Adrenal gland (tissue), 5 donors: ENCODE measurements around the gene CEP78.

Source experiments
- POLR2A ChIP-seq, 2 donors: fragments of 450-650 bp; IDR thresholded peaks; one replicate each; pipeline ENCODE4 v1.6.1; 2017; ENCODE audit warnings: antibody characterized with exemption in 2 of 2, mild to moderate bottlenecking in 2 of 2, moderate library complexity in 1 of 2
- TF ChIP-seq, protein P1 (sequence below), 6 experiments: fragments of 450-650 bp in 4 of 6; fragments of 200-600 bp in 2 of 6; sonication (generic) in 1 of 6; IDR thresholded peaks; 1 replicate in 5 of 6; 2 replicates in 1 of 6; pipeline versions ENCODE4 v1.5.1 to v1.8.0; 2016 to 2021; ENCODE audit warnings: antibody characterized with exemption in 6 of 6, mild to moderate bottlenecking in 2 of 6, moderate library complexity in 1 of 6
- donor health status: DM: no; HTN: no; CAD: no.

DNA sequence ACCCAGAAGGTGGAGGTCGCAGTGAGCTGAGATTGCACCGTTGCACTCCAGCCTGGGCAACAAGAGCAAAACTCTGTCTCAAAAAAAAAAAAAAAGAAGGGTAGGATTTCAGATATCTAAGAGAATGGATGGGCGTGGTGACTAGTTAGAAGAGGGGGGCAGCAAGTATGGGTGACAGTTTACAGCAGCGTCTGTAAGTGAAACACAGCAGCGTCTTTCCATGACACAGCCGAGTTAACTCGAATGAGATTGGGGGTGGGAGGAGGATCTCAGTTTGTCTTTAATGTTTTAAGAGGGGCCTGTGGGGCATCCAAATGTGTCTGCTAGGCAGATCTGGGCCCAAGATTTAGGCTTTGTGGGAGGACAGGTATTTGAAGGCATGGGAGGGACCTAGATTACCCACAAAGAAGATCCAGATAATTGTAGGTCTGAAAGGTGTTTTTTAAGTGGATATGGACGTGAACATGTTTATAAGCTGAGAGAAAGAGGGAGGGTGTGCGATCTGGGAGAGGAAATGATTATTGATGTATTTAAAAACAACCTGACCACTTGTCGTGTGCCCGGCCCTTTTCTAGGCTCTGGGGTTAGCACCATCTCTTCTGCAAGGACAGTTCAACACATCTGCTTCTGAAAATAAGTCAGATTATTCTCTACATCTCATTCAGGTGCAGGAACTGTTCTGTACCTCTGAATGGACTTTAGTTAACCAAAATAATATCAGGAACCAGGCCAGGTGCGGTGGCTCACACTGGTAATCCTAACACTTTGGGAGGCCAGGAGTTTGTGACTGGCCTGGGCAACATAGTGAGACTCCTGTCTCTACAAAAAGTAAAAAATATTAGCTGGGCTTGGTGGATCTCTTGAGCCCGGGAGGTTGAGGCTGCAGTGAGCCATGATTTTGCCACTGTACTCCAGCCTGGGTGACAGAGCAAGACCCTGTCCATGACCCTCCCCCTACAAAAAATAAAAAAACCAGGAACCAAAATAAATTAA lies 2.5 kb downstream of the CEP78 start:
- TF ChIP-seq, protein P1, sequence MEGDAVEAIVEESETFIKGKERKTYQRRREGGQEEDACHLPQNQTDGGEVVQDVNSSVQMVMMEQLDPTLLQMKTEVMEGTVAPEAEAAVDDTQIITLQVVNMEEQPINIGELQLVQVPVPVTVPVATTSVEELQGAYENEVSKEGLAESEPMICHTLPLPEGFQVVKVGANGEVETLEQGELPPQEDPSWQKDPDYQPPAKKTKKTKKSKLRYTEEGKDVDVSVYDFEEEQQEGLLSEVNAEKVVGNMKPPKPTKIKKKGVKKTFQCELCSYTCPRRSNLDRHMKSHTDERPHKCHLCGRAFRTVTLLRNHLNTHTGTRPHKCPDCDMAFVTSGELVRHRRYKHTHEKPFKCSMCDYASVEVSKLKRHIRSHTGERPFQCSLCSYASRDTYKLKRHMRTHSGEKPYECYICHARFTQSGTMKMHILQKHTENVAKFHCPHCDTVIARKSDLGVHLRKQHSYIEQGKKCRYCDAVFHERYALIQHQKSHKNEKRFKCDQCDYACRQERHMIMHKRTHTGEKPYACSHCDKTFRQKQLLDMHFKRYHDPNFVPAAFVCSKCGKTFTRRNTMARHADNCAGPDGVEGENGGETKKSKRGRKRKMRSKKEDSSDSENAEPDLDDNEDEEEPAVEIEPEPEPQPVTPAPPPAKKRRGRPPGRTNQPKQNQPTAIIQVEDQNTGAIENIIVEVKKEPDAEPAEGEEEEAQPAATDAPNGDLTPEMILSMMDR (IDR thresholded peaks at IDR 0.05), result no peak
- TF ChIP-seq POLR2A (IDR thresholded peaks at IDR 0.05), result no peak
